Right lobe of liver (tissue), 4 donors: ENCODE measurements around the gene NECTIN4.

Experiments
- POLR2A ChIP-seq: fragments of 450-650 bp; IDR thresholded peaks from one replicate; pipeline ENCODE4 v1.6.1; 2017; ENCODE audit warnings: antibody characterized with exemption, mild to moderate bottlenecking
- TF ChIP-seq, protein P1 (sequence below), 4 donors: fragments of 200-600 bp in 3 of 4; fragments of 450-650 bp in 1 of 4; IDR thresholded peaks; one replicate each; pipeline versions ENCODE4 v1.5.1 to v1.8.0; 2016 to 2022; ENCODE audit warnings: antibody characterized with exemption in 4 of 4, mild to moderate bottlenecking in 2 of 4
- donor health status: DM: no; HTN: no; CAD: no.
- donor health status: DM: no; HTN: no; CAD: no.
- donor health status: DM: no; HTN: yes; CAD: no.

DNA sequence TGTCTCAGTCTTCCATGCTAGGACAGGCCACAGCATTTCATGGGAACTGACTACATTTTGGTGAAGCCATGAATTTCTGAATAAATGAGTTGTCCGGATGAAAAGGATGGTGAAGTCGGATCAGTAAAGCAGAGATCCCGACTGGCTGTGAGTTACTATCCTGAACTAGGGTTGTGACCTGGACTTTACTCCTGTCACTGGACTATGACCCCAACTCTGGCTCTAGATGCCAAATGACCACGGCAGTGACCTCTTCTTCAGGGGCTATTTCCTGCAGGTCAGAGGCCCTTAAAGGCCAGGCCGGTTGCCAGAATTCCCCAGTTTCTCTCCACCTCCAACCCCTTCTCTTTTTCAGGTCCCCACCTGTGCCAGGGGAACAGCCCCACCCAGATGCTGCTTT, 1.7 kb upstream of the NECTIN4 start:
- TF ChIP-seq, protein P1, sequence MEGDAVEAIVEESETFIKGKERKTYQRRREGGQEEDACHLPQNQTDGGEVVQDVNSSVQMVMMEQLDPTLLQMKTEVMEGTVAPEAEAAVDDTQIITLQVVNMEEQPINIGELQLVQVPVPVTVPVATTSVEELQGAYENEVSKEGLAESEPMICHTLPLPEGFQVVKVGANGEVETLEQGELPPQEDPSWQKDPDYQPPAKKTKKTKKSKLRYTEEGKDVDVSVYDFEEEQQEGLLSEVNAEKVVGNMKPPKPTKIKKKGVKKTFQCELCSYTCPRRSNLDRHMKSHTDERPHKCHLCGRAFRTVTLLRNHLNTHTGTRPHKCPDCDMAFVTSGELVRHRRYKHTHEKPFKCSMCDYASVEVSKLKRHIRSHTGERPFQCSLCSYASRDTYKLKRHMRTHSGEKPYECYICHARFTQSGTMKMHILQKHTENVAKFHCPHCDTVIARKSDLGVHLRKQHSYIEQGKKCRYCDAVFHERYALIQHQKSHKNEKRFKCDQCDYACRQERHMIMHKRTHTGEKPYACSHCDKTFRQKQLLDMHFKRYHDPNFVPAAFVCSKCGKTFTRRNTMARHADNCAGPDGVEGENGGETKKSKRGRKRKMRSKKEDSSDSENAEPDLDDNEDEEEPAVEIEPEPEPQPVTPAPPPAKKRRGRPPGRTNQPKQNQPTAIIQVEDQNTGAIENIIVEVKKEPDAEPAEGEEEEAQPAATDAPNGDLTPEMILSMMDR (IDR thresholded peaks at IDR 0.05), result no peak
- no peak for TF ChIP-seq POLR2A
